ENCODE data around the gene CNGA4.

Gene CNGA4

GRCh38 chr11:6238902-6239301 is at the start of gene CNGA4:
CNGA4 (plus strand) TSS chr11:6239089; CDS start chr11:6239207, 118 bp downstream.
- Mint-ChIP-seq H3K27me3 (peaks cover 14% of the 10 kb centered on the region), H3K27ac (no peak within 1 kb of the TSS), H3K36me3 (no peaks in the 10 kb centered on the region), H3K9me3 (no peaks in the 10 kb centered on the region), H3K4me3 (no peak within 1 kb of the TSS), H3K4me1 (peaks cover 12% of the 10 kb centered on the region)
- no peak for DNase-seq
- CTCF ChIA-PET: interaction anchor here (0.5 to 4.5 kb wide), 2 partner anchors 13 to 223 kb away, joined by 3 to 22 read pairs; no protein-coding TSS in a partner anchor

- Mint-ChIP-seq H3K36me3 (no peaks in the 10 kb centered on the region), H3K27me3 (peaks cover 4% of the 10 kb centered on the region), H3K4me1 (peaks cover 4% of the 10 kb centered on the region), H3K4me3 (no peak overlapping the region), H3K27ac (no peak overlapping the region), H3K9me3 (no peaks in the 10 kb centered on the region)
- DNase-seq: no peak
- CTCF ChIA-PET: no interaction called here
Measured at GRCh38 chr11:6191742-6192141, 47.1 kb upstream of the CNGA4 start.

GRCh38 chr11:6194065-6194581 is 44.8 kb upstream of the CNGA4 start:
- peaks cover 11% of the 10 kb centered on the region for H3K27me3 Mint-ChIP-seq
- no peaks in the 10 kb centered on the region for H3K36me3 Mint-ChIP-seq
- CTCF ChIA-PET: no interaction called here
- peaks cover 4% of the 10 kb centered on the region for H3K4me1 Mint-ChIP-seq
- no peak overlapping the region for H3K27ac Mint-ChIP-seq
- no peak overlapping the region for H3K4me3 Mint-ChIP-seq
- DNase-seq: no peak
- H3K9me3 Mint-ChIP-seq: no peaks in the 10 kb centered on the region

- no peak overlapping the region for H3K4me3 Mint-ChIP-seq
- CTCF ChIA-PET: interaction anchor here (1.1 kb wide), 1 partner anchor 10 kb away, joined by 4 read pairs; the partner anchor contains the start of gene C11orf42
- peaks cover 11% of the 10 kb centered on the region for H3K27me3 Mint-ChIP-seq
- no peak overlapping the region for H3K27ac Mint-ChIP-seq
- H3K36me3 Mint-ChIP-seq: no peaks in the 10 kb centered on the region
- no peak for DNase-seq
- no peaks in the 10 kb centered on the region for H3K9me3 Mint-ChIP-seq
- peaks cover 7% of the 10 kb centered on the region for H3K4me1 Mint-ChIP-seq
Measured at GRCh38 chr11:6196396-6196795, 42.5 kb upstream of the CNGA4 start.

- H3K27me3 Mint-ChIP-seq: peaks cover 7% of the 10 kb centered on the region
- no peaks in the 10 kb centered on the region for H3K36me3 Mint-ChIP-seq
- no peak overlapping the region for H3K27ac Mint-ChIP-seq
- no peak overlapping the region for H3K4me3 Mint-ChIP-seq
- DNase-seq: no peak
- CTCF ChIA-PET: no interaction called here
- no peaks in the 10 kb centered on the region for H3K9me3 Mint-ChIP-seq
- H3K4me1 Mint-ChIP-seq: peaks cover 7% of the 10 kb centered on the region
Measured at GRCh38 chr11:6197466-6198200, 41.3 kb upstream of the CNGA4 start.

GRCh38 chr11:6199174-6199810 is 39.6 kb upstream of the CNGA4 start, which contains the start of gene OR52W1:
OR52W1 (plus strand) TSS chr11:6199224; CDS start chr11:6199224, 0 bp downstream.
- Mint-ChIP-seq H3K36me3 (peaks cover 2% of the 10 kb centered on the region), H3K27me3 (peaks cover 7% of the 10 kb centered on the region), H3K4me1 (peaks cover 20% of the 10 kb centered on the region), H3K4me3 (no peak within 1 kb of the TSS), H3K27ac (no peak within 1 kb of the TSS), H3K9me3 (no peaks in the 10 kb centered on the region)
- no peak for DNase-seq
- CTCF ChIA-PET: no interaction called here

GRCh38 chr11:6200975-6201374 is 37.9 kb upstream of the CNGA4 start:
- CTCF ChIA-PET: interaction anchor here (2.0 kb wide), 1 partner anchor 162 kb away, joined by 6 read pairs; no protein-coding TSS in a partner anchor
- peaks cover 24% of the 10 kb centered on the region for H3K4me1 Mint-ChIP-seq
- DNase-seq: no peak
- H3K9me3 Mint-ChIP-seq: no peaks in the 10 kb centered on the region
- H3K4me3 Mint-ChIP-seq: no peak overlapping the region
- peaks cover 7% of the 10 kb centered on the region for H3K27me3 Mint-ChIP-seq
- H3K36me3 Mint-ChIP-seq: peaks cover 2% of the 10 kb centered on the region
- no peak overlapping the region for H3K27ac Mint-ChIP-seq

- peaks cover 2% of the 10 kb centered on the region for H3K36me3 Mint-ChIP-seq
- H3K9me3 Mint-ChIP-seq: no peaks in the 10 kb centered on the region
- peaks cover 22% of the 10 kb centered on the region for H3K4me1 Mint-ChIP-seq
- CTCF ChIA-PET: interaction anchor here (2.0 kb wide), 1 partner anchor 161 kb away, joined by 6 read pairs; no protein-coding TSS in a partner anchor
- no peak overlapping the region for H3K4me3 Mint-ChIP-seq
- no peak overlapping the region for H3K27ac Mint-ChIP-seq
- no peak for DNase-seq
- H3K27me3 Mint-ChIP-seq: peaks cover 7% of the 10 kb centered on the region
Measured at GRCh38 chr11:6201481-6201880, 37.4 kb upstream of the CNGA4 start.

GRCh38 chr11:6202041-6202440 is 36.8 kb upstream of the CNGA4 start:
- peaks cover 20% of the 10 kb centered on the region for H3K4me1 Mint-ChIP-seq
- no peak for DNase-seq
- H3K27ac Mint-ChIP-seq: no peak overlapping the region
- H3K4me3 Mint-ChIP-seq: no peak overlapping the region
- H3K36me3 Mint-ChIP-seq: peaks cover 2% of the 10 kb centered on the region
- peaks cover 7% of the 10 kb centered on the region for H3K27me3 Mint-ChIP-seq
- CTCF ChIA-PET: interaction anchor here (2.0 kb wide), 1 partner anchor 161 kb away, joined by 6 read pairs; no protein-coding TSS in a partner anchor
- no peaks in the 10 kb centered on the region for H3K9me3 Mint-ChIP-seq

- peak; percentile 25 for DNase-seq
- Mint-ChIP-seq H3K4me1 (peaks cover 20% of the 10 kb centered on the region), H3K9me3 (no peaks in the 10 kb centered on the region), H3K27ac (peak overlapping the region; percentile 20), H3K36me3 (peaks cover 2% of the 10 kb centered on the region), H3K27me3 (peaks cover 4% of the 10 kb centered on the region), H3K4me3 (no peak overlapping the region)
- CTCF ChIA-PET: no interaction called here
Measured at GRCh38 chr11:6203327-6203726, 35.6 kb upstream of the CNGA4 start.

GRCh38 chr11:6204706-6205105 is 34.2 kb upstream of the CNGA4 start:
- CTCF ChIA-PET: no interaction called here
- DNase-seq: no peak
- Mint-ChIP-seq H3K9me3 (no peaks in the 10 kb centered on the region), H3K4me1 (peaks cover 20% of the 10 kb centered on the region), H3K4me3 (no peak overlapping the region), H3K36me3 (peaks cover 5% of the 10 kb centered on the region), H3K27ac (no peak overlapping the region), H3K27me3 (no peaks in the 10 kb centered on the region)

GRCh38 chr11:6205366-6205765 is 33.5 kb upstream of the CNGA4 start, which contains the start of gene C11orf42:
C11orf42 (plus strand) TSS chr11:6205557; CDS start chr11:6205616, 59 bp downstream.
- Mint-ChIP-seq H3K9me3 (no peaks in the 10 kb centered on the region), H3K36me3 (peaks cover 5% of the 10 kb centered on the region), H3K4me1 (peaks cover 20% of the 10 kb centered on the region), H3K27ac (no peak within 1 kb of the TSS), H3K27me3 (no peaks in the 10 kb centered on the region), H3K4me3 (no peak within 1 kb of the TSS)
- CTCF ChIA-PET: interaction anchor here (1.4 kb wide), 1 partner anchor 9 kb away, joined by 4 read pairs; no protein-coding TSS in a partner anchor
- DNase-seq: no peak

GRCh38 chr11:6206456-6207180 is 32.3 kb upstream of the CNGA4 start:
- Mint-ChIP-seq H3K27ac (no peak overlapping the region), H3K27me3 (no peaks in the 10 kb centered on the region), H3K36me3 (peaks cover 5% of the 10 kb centered on the region), H3K4me3 (no peak overlapping the region), H3K9me3 (no peaks in the 10 kb centered on the region), H3K4me1 (peaks cover 17% of the 10 kb centered on the region)
- CTCF ChIA-PET: interaction anchor here (1.4 kb wide), 1 partner anchor 11 kb away, joined by 4 read pairs; no protein-coding TSS in a partner anchor
- no peak for DNase-seq

GRCh38 chr11:6209801-6210200 is 29.1 kb upstream of the CNGA4 start:
- no peaks in the 10 kb centered on the region for H3K4me1 Mint-ChIP-seq
- no peaks in the 10 kb centered on the region for H3K9me3 Mint-ChIP-seq
- DNase-seq: no peak
- H3K36me3 Mint-ChIP-seq: peaks cover 3% of the 10 kb centered on the region
- CTCF ChIA-PET: no interaction called here
- no peak overlapping the region for H3K4me3 Mint-ChIP-seq
- no peaks in the 10 kb centered on the region for H3K27me3 Mint-ChIP-seq
- no peak overlapping the region for H3K27ac Mint-ChIP-seq

Data from activated naive CD4-positive, alpha-beta T cell treated with anti-CD3 and anti-CD28 coated beads, Interleukin-2, amount 10 ng/mL, durations not matched to agents 7 days and 5 days (primary cell).